H1 (cell line): ENCODE measurements around the gene DENND2A. TPM values are rescaled to one million over a fixed set of nuclear protein-coding genes. Genes with fewer than 3 reads are reported as not detected.

Experiments used
- CTCF ChIA-PET: fragments of 300-600 bp; sonication (Branson Sonifier 250); formaldehyde crosslinking; loops from one replicate; lab custom pipeline; 2021; ENCODE audit not compliant: partially characterized antibody; lab: Charles Lee
- POLR2A ChIA-PET: fragments of 300-600 bp; sonication (Branson Sonifier 250); formaldehyde crosslinking; loops from one replicate; lab custom pipeline; 2021; ENCODE audit warnings: inconsistent platforms; ENCODE audit not compliant: partially characterized antibody; lab: Charles Lee
- DNase-seq, 2 experiments: peaks; one replicate each; pipeline versions ENCODE4 v3.0.0 to v3.0.0-alpha.2; 2010 to 2022; ENCODE audit warnings: low spot score in 2 of 2, low read depth in 1 of 2, mixed read lengths in 1 of 2
- FAIRE-seq: peaks from 2 replicates; lab custom pipeline; 2011; peaks lifted over from hg19 to GRCh38; lab: Jason Lieb, UNC
- H2AFZ ChIP-seq: 2 replicates; pipeline ENCODE4 v1.8.1; 2012; ENCODE audit warnings: low read length, inconsistent platforms
- H2AK5ac ChIP-seq: 2 replicates; pipeline ENCODE4 v1.6.1; 2013; ENCODE audit warnings: low read depth, low read length
- H2BK120ac ChIP-seq: replicated peaks from 2 replicates; pipeline ENCODE3; 2013; ENCODE audit warnings: low read depth, low read length, inconsistent platforms
- H2BK12ac ChIP-seq: 2 replicates; pipeline ENCODE4 v1.6.1; 2013; ENCODE audit warnings: low read depth, low read length
- H2BK15ac ChIP-seq: 2 replicates; pipeline ENCODE4 v1.6.1; 2013; ENCODE audit warnings: low read length
- H2BK20ac ChIP-seq: 2 replicates; pipeline ENCODE4 v1.6.1; 2013; ENCODE audit warnings: low read length
- H2BK5ac ChIP-seq: 2 replicates; pipeline ENCODE4 v1.6.1; 2013; ENCODE audit warnings: low read depth, low read length
- H3K14ac ChIP-seq: 2 replicates; pipeline ENCODE4 v1.6.1; 2013; ENCODE audit warnings: inconsistent platforms; ENCODE audit not compliant: insufficient read length
- H3K18ac ChIP-seq: 2 replicates; pipeline ENCODE4 v1.6.1; 2013; ENCODE audit warnings: low read length; ENCODE audit errors: extremely low read depth
- H3K23ac ChIP-seq: 2 replicates; pipeline ENCODE4 v1.6.1; 2013; ENCODE audit warnings: inconsistent platforms; ENCODE audit not compliant: insufficient read length
- H3K23me2 ChIP-seq: 2 replicates; pipeline ENCODE4 v1.6.1; 2013; ENCODE audit warnings: low read depth, low read length
- H3K27ac ChIP-seq: 2 replicates; pipeline ENCODE4 v1.6.1; 2011; ENCODE audit warnings: low read depth, low read length, inconsistent platforms
- H3K27me3 ChIP-seq, 4 experiments: replicated peaks in 1 of 4; 1 replicate in 1 of 4; 2 replicates in 3 of 4; pipeline versions ENCODE4 v1.6.1 to v1.8.1; 2011 to 2013; ENCODE audit warnings: low read length in 3 of 4, mild to moderate bottlenecking in 3 of 4, inconsistent platforms in 2 of 4, mixed read lengths in 2 of 4, moderate library complexity in 1 of 4; ENCODE audit not compliant: control insufficient read depth in 3 of 4, insufficient read depth in 3 of 4; ENCODE audit errors: extremely low read depth in 1 of 4
- H3K36me3 ChIP-seq, 4 experiments: 2 replicates each; pipeline versions ENCODE4 v1.6.1 to v1.8.1; 2011 to 2013; ENCODE audit warnings: mild to moderate bottlenecking in 4 of 4, low read length in 3 of 4, moderate library complexity in 2 of 4, control low read depth in 1 of 4, inconsistent platforms in 1 of 4; ENCODE audit not compliant: insufficient read depth in 4 of 4, control insufficient read depth in 2 of 4
- H3K4ac ChIP-seq: replicated peaks from 2 replicates; pipeline ENCODE3; 2013; ENCODE audit warnings: low read length, low read depth, mixed read lengths, inconsistent platforms; ENCODE audit not compliant: insufficient read length
- H3K4me1 ChIP-seq, 4 experiments: replicated peaks in 1 of 4; 1 replicate in 1 of 4; 2 replicates in 3 of 4; pipeline versions ENCODE4 v1.6.1 to v1.8.1; 2011 to 2013; ENCODE audit warnings: low read length in 3 of 4, inconsistent platforms in 2 of 4, mixed read lengths in 1 of 4; ENCODE audit not compliant: insufficient read depth in 4 of 4, control insufficient read depth in 3 of 4
- H3K4me2 ChIP-seq, 2 experiments: 2 replicates each; pipeline versions ENCODE4 v1.6.1 to v1.8.1; 2011 to 2013; ENCODE audit warnings: low read depth in 2 of 2, low read length in 2 of 2, control low read depth in 1 of 2, inconsistent platforms in 1 of 2, mild to moderate bottlenecking in 1 of 2; ENCODE audit not compliant: insufficient read depth in 1 of 2
- H3K4me3 ChIP-seq, 4 experiments: fragments of 200-600, 300-600 bp in 1 of 4; sonication (generic), shearing (Covaris generic), sonication (Bioruptor Twin) in 1 of 4; 2 replicates each; pipeline versions ENCODE4 v1.5.1 to v1.8.1; 2011 to 2016; ENCODE audit warnings: low read length in 4 of 4, low read depth in 3 of 4, control low read depth in 2 of 4, inconsistent platforms in 2 of 4, mild to moderate bottlenecking in 2 of 4, mixed read lengths in 1 of 4, moderate library complexity in 1 of 4; ENCODE audit not compliant: insufficient read depth in 2 of 4; ENCODE audit errors: extremely low read depth in 1 of 4
- H3K56ac ChIP-seq: replicated peaks from 2 replicates; pipeline ENCODE3; 2013; ENCODE audit warnings: low read depth, mild to moderate bottlenecking, mixed read lengths, low read length, inconsistent platforms; ENCODE audit not compliant: insufficient read length
- H3K79me1 ChIP-seq: 2 replicates; pipeline ENCODE4 v1.6.1; 2013; ENCODE audit warnings: low read depth, low read length, control low read depth
- H3K79me2 ChIP-seq, 2 experiments: 2 replicates each; pipeline versions ENCODE4 v1.6.1 to v1.8.1; 2012 to 2013; ENCODE audit warnings: low read length in 2 of 2, mild to moderate bottlenecking in 2 of 2, inconsistent platforms in 1 of 2; ENCODE audit not compliant: insufficient read depth in 2 of 2, control insufficient read depth in 1 of 2
- H3K9ac ChIP-seq, 4 experiments: replicated peaks in 1 of 4; 1 replicate in 1 of 4; 2 replicates in 3 of 4; pipeline versions ENCODE4 v1.6.1 to v1.8.1; 2011 to 2013; ENCODE audit warnings: low read depth in 3 of 4, low read length in 3 of 4, control low read depth in 2 of 4, mild to moderate bottlenecking in 2 of 4, moderate library complexity in 2 of 4, inconsistent platforms in 1 of 4; ENCODE audit errors: extremely low read depth in 1 of 4
- H3K9me3 ChIP-seq, 2 experiments: 2 replicates each; pipeline versions ENCODE4 v1.6.1 to v1.8.1; 2012 to 2013; ENCODE audit warnings: mild to moderate bottlenecking in 2 of 2, moderate library complexity in 2 of 2, control low read depth in 1 of 2, inconsistent platforms in 1 of 2, low read depth in 1 of 2, low read length in 1 of 2, mixed read lengths in 1 of 2; ENCODE audit not compliant: insufficient read depth in 2 of 2
- H4K20me1 ChIP-seq, 2 experiments: replicated peaks in 1 of 2; 2 replicates each; pipeline versions ENCODE3 to v1.8.1; 2011 to 2013; ENCODE audit warnings: inconsistent platforms in 2 of 2, low read length in 2 of 2, mild to moderate bottlenecking in 1 of 2; ENCODE audit not compliant: insufficient read depth in 2 of 2, control insufficient read depth in 1 of 2
- H4K5ac ChIP-seq: 2 replicates; pipeline ENCODE4 v1.6.1; 2013; ENCODE audit warnings: low read length, low read depth, mixed read lengths, inconsistent platforms; ENCODE audit not compliant: insufficient read length
- H4K8ac ChIP-seq: 2 replicates; pipeline ENCODE4 v1.8.0; 2013; ENCODE audit warnings: mild to moderate bottlenecking, moderate library complexity, low read length, inconsistent platforms; ENCODE audit not compliant: insufficient read depth; ENCODE audit errors: extremely low read depth
- H4K91ac ChIP-seq: replicated peaks from 2 replicates; pipeline ENCODE3; 2013; ENCODE audit warnings: low read length, mixed read lengths, inconsistent platforms; ENCODE audit not compliant: insufficient read length
- HDAC2 ChIP-seq, 2 experiments: fragments of 300-600 bp in 1 of 2; sonication (generic) in 1 of 2; IDR thresholded peaks; 2 replicates each; pipeline ENCODE4 v1.6.1; 2011 to 2012; ENCODE audit warnings: low read depth in 2 of 2, low read length in 2 of 2, mild to moderate bottlenecking in 2 of 2, moderate library complexity in 2 of 2, borderline replicate concordance in 1 of 2, inconsistent platforms in 1 of 2
- RXRA ChIP-seq: IDR thresholded peaks from 2 replicates; pipeline ENCODE4 v1.6.1; 2011; ENCODE audit warnings: low read depth, mild to moderate bottlenecking, low read length, moderate library complexity; ENCODE audit not compliant: insufficient read depth
- WGBS, 2 experiments: shearing (Covaris generic) in 1 of 2; methylation state at CpG; one replicate each; pipeline versions ENCODE4 v1.1.6 to v1.1.7; 2013 to 2015; ENCODE audit warnings: low lambda C conversion rate in 2 of 2, mixed read lengths in 2 of 2, inconsistent platforms in 1 of 2, low coverage in 1 of 2, missing lambda C conversion rate in 1 of 2; ENCODE audit not compliant: insufficient replicate concordance in 2 of 2, insufficient coverage in 1 of 2, insufficient read length in 1 of 2; ENCODE audit errors: extremely low coverage in 1 of 2, missing lambda C conversion rate in 1 of 2; 5-methylcytosine and 5-hydroxymethylcytosine counted together
- polyA plus RNA-seq, 7 experiments: library from polyadenylated mRNA; depleted of rRNA in 3 of 7; stranded (reverse) in 5 of 7; unstranded in 2 of 7; fragments of >200 nt in 5 of 7; fragments of 200-250 nt in 2 of 7; gene quantifications; 1 replicate in 5 of 7; 2 replicates in 1 of 7; 4 replicates in 1 of 7; pipeline versions ENCODE4 v1.2.1 to v1.2.3, GENCODE V29; 2011 to 2013; ENCODE audit warnings: missing spikeins in 2 of 7, mixed read lengths in 2 of 7
- total RNA-seq: library from RNA; stranded (reverse); fragmentation: NEBNext Ultra II Directional; extraction: Animal tissue kit (Norgen Biotek cat#: 25700); gene quantifications from 2 replicates; pipeline ENCODE4 v1.2.1, GENCODE V29; 2021

Gene DENND2A
- total and polyA plus RNA-seq, 2 of the 8 experiments (the other 6 are each of a cell fraction or from before 2014, with no cell fraction given): 5.0 to 13.0 TPM

GRCh38 chr7:140616328-140616727 is 24.3 kb downstream of the DENND2A start:
- Histone ChIP-seq H2BK20ac (no peak overlapping the region), H3K79me2 (no peaks in the 10 kb centered on the region), H4K20me1 (no peaks in the 10 kb centered on the region), H3K4ac (no peak overlapping the region), H4K5ac (no peak overlapping the region), H3K4me1 (no peaks in the 10 kb centered on the region), H3K23me2 (no peaks in the 10 kb centered on the region; the same call in 1 of the 2 replicates), H3K27me3 (no peaks in the 10 kb centered on the region), H2BK120ac (no peak overlapping the region), H2BK12ac (no peak overlapping the region), H3K27ac (no peak overlapping the region), H2AK5ac (no peak overlapping the region), H3K9ac (no peak overlapping the region), H2BK5ac (no peak overlapping the region), H3K56ac (no peak overlapping the region), H3K14ac (no peak overlapping the region), H3K23ac (no peak overlapping the region), H2BK15ac (no peak overlapping the region), H3K9me3 (no peaks in the 10 kb centered on the region), H3K36me3 (no peaks in the 10 kb centered on the region), H3K4me3 (no peak overlapping the region), H3K79me1 (no peaks in the 10 kb centered on the region), H4K91ac (no peak overlapping the region), H3K4me2 (no peak overlapping the region), H3K18ac (no peak overlapping the region), H4K8ac (no peak overlapping the region), H2AFZ (no peak overlapping the region)
- FAIRE-seq (no peak), DNase-seq (no peak)
- POLR2A ChIA-PET: no interaction called here
- TF ChIP-seq HDAC2 (IDR thresholded peaks at IDR 0.05; ENCODE audit: borderline replicate concordance in 1 of 2, low read depth in 2 of 2, low read length in 2 of 2) (no peak), RXRA (no peak)
- CTCF ChIA-PET: interaction anchor here (4.4 kb wide), 1 partner anchor 29 kb away, joined by 17 read pairs; no protein-coding TSS in a partner anchor
- WGBS, 2 experiments: 90% methylated on average over 4 of the region's 4 CpGs; no CpG with 5 or more reads in 1 of the 2 experiments
